Neuronal stem cell (in vitro differentiated cells): Measurements from ENCODE around the gene TREX2.

Source experiments
- DNase-seq: peaks from one replicate; pipeline ENCODE4 v3.0.0-alpha.2; 2013; ENCODE audit warnings: low spot score
- H2AFZ ChIP-seq: one replicate; pipeline ENCODE4 v1.6.1; 2013; ENCODE audit warnings: mild to moderate bottlenecking, low read length, inconsistent platforms
- H2AK5ac ChIP-seq: 2 replicates; pipeline ENCODE4 v1.6.1; 2013; ENCODE audit warnings: low read depth, mild to moderate bottlenecking, inconsistent platforms, low read length, moderate library complexity, mixed read lengths
- H2BK120ac ChIP-seq: 2 replicates; pipeline ENCODE4 v1.6.1; 2013; ENCODE audit warnings: low read depth, mild to moderate bottlenecking, inconsistent platforms, low read length, moderate library complexity, mixed read lengths
- H2BK12ac ChIP-seq: one replicate; pipeline ENCODE4 v1.6.1; 2013; ENCODE audit warnings: low read length, inconsistent platforms
- H2BK15ac ChIP-seq: 2 replicates; pipeline ENCODE4 v1.6.1; 2013; ENCODE audit warnings: mild to moderate bottlenecking, low read length, inconsistent platforms, mixed read lengths
- H2BK5ac ChIP-seq: one replicate; pipeline ENCODE4 v1.6.1; 2013; ENCODE audit warnings: inconsistent platforms, mild to moderate bottlenecking, low read length, moderate library complexity
- H3K14ac ChIP-seq: one replicate; pipeline ENCODE4 v1.6.1; 2013; ENCODE audit warnings: low read length, inconsistent platforms
- H3K18ac ChIP-seq: 2 replicates; pipeline ENCODE4 v1.6.1; 2013; ENCODE audit warnings: low read length, inconsistent platforms
- H3K23ac ChIP-seq: 2 replicates; pipeline ENCODE4 v1.6.1; 2013; ENCODE audit warnings: low read depth, mild to moderate bottlenecking, mixed read lengths, low read length, inconsistent platforms; ENCODE audit not compliant: poor library complexity
- H3K27ac ChIP-seq: replicated peaks from 3 replicates; pipeline ENCODE4 v1.5.1; 2013; ENCODE audit warnings: low read length, inconsistent platforms
- H3K27me3 ChIP-seq, 3 experiments: 2 replicates each; pipeline ENCODE4 v1.6.1; 2013; ENCODE audit warnings: low read length in 3 of 3, mild to moderate bottlenecking in 2 of 3, inconsistent platforms in 1 of 3, low read depth in 1 of 3, mixed read lengths in 1 of 3, moderate library complexity in 1 of 3; ENCODE audit not compliant: control insufficient read depth in 3 of 3, insufficient read depth in 3 of 3
- H3K36me3 ChIP-seq, 2 donors: replicated peaks in 1 of 2; 2 replicates each; pipeline ENCODE4 v1.6.1; 2013; ENCODE audit warnings: low read length in 2 of 2; ENCODE audit not compliant: control insufficient read depth in 2 of 2, insufficient read depth in 2 of 2
- H3K4ac ChIP-seq: 2 replicates; pipeline ENCODE4 v1.6.1; 2013; ENCODE audit warnings: inconsistent platforms, mild to moderate bottlenecking, low read length, moderate library complexity
- H3K4me1 ChIP-seq, 2 donors: 1 replicate in 1 of 2; 2 replicates in 1 of 2; pipeline ENCODE4 v1.6.1; 2013; ENCODE audit warnings: low read length in 2 of 2, low read depth in 1 of 2; ENCODE audit not compliant: control insufficient read depth in 2 of 2, insufficient read depth in 1 of 2
- H3K4me2 ChIP-seq: one replicate; pipeline ENCODE4 v1.6.1; 2013; ENCODE audit warnings: mild to moderate bottlenecking, low read length, inconsistent platforms; ENCODE audit not compliant: insufficient read depth, poor library complexity, severe bottlenecking
- H3K4me3 ChIP-seq, 2 donors: 2 replicates each; pipeline ENCODE4 v1.5.1; 2013; ENCODE audit warnings: low read length in 2 of 2, mild to moderate bottlenecking in 2 of 2, inconsistent platforms in 1 of 2, moderate library complexity in 1 of 2
- H3K79me1 ChIP-seq: one replicate; pipeline ENCODE4 v1.6.1; 2013; ENCODE audit warnings: low read depth, mild to moderate bottlenecking, inconsistent platforms, low read length, moderate library complexity
- H3K9ac ChIP-seq: one replicate; pipeline ENCODE4 v1.6.1; 2013; ENCODE audit warnings: mild to moderate bottlenecking, low read depth, low read length, inconsistent platforms; ENCODE audit not compliant: poor library complexity
- H3K9me3 ChIP-seq, 2 donors: replicated peaks in 1 of 2; 2 replicates each; pipeline versions ENCODE3 to v1.6.1; 2013; ENCODE audit warnings: low read length in 2 of 2, mild to moderate bottlenecking in 2 of 2, inconsistent platforms in 1 of 2, low read depth in 1 of 2, mixed read lengths in 1 of 2, moderate library complexity in 1 of 2; ENCODE audit not compliant: control insufficient read depth in 2 of 2, insufficient read depth in 1 of 2
- H4K8ac ChIP-seq: one replicate; pipeline ENCODE4 v1.6.1; 2013; ENCODE audit warnings: low read depth, mild to moderate bottlenecking, inconsistent platforms, low read length, moderate library complexity
- H4K91ac ChIP-seq: one replicate; pipeline ENCODE4 v1.6.1; 2013; ENCODE audit warnings: low read length, low read depth, mild to moderate bottlenecking, inconsistent platforms; ENCODE audit not compliant: poor library complexity
- WGBS, 2 donors: extraction: QIAGEN DNeasy Blood & Tissue Kit; methylation state at CpG; one replicate each; pipeline ENCODE4 v1.1.7; 2013; ENCODE audit warnings: missing lambda C conversion rate in 2 of 2, mixed read lengths in 1 of 2; ENCODE audit not compliant: insufficient read length in 2 of 2, insufficient replicate concordance in 1 of 2; ENCODE audit errors: extremely low coverage in 2 of 2; 5-methylcytosine and 5-hydroxymethylcytosine counted together

TREX2 gene

GRCh38 chrX:153486171-153486570 lies 40.3 kb upstream of the TREX2 start:
- H2AK5ac ChIP-seq, result no peak overlapping the region
- H3K4me2 ChIP-seq, result no peak overlapping the region
- no peak overlapping the region for H2BK5ac ChIP-seq
- H2AFZ ChIP-seq, result no peak overlapping the region
- H3K27me3 ChIP-seq, result peaks cover 0 to 36% (median 0%) of the 10 kb centered on the region in 3 experiments
- no peak overlapping the region for H3K4me3 ChIP-seq
- H2BK120ac ChIP-seq, result no peak overlapping the region
- H4K8ac ChIP-seq, result no peak overlapping the region
- H3K4me1 ChIP-seq, result peaks cover 3 to 13% of the 10 kb centered on the region in 2 donors
- no peak overlapping the region for H3K4ac ChIP-seq
- no peak overlapping the region for H3K14ac ChIP-seq
- H2BK12ac ChIP-seq, result no peak overlapping the region
- no peaks in the 10 kb centered on the region for H3K79me1 ChIP-seq
- no peak overlapping the region for H3K23ac ChIP-seq
- WGBS, 2 donors, result no CpG with 5 or more reads among the region's 10 CpGs
- H3K9ac ChIP-seq, result no peak overlapping the region
- H3K18ac ChIP-seq, result no peak overlapping the region
- H3K9me3 ChIP-seq, result no peaks in the 10 kb centered on the region
- H2BK15ac ChIP-seq, result no peak overlapping the region
- DNase-seq, result no peak
- no peaks in the 10 kb centered on the region for H3K36me3 ChIP-seq
- H3K27ac ChIP-seq, result no peak overlapping the region
- H4K91ac ChIP-seq, result no peak overlapping the region

- H4K8ac ChIP-seq, result no peak overlapping the region
- WGBS, 2 donors, result no CpG with 5 or more reads among the region's 30 CpGs
- H3K4ac ChIP-seq, result no peak overlapping the region
- H3K23ac ChIP-seq, result no peak overlapping the region
- H3K14ac ChIP-seq, result no peak overlapping the region
- H3K27ac ChIP-seq, result no peak overlapping the region
- no peak overlapping the region for H2BK12ac ChIP-seq
- H3K9ac ChIP-seq, result no peak overlapping the region
- H2BK5ac ChIP-seq, result no peak overlapping the region
- no peak overlapping the region for H3K4me3 ChIP-seq
- no peak overlapping the region for H3K18ac ChIP-seq
- no peaks in the 10 kb centered on the region for H3K36me3 ChIP-seq
- H2AK5ac ChIP-seq, result no peak overlapping the region
- H2BK15ac ChIP-seq, result no peak overlapping the region
- H3K4me1 ChIP-seq, result peaks cover 3 to 11% of the 10 kb centered on the region in 2 donors
- H3K79me1 ChIP-seq, result no peaks in the 10 kb centered on the region
- H2BK120ac ChIP-seq, result no peak overlapping the region
- no peak for DNase-seq
- no peak overlapping the region for H4K91ac ChIP-seq
- H3K4me2 ChIP-seq, result no peak overlapping the region
- no peaks in the 10 kb centered on the region for H3K9me3 ChIP-seq
- H2AFZ ChIP-seq, result no peak overlapping the region
- peaks cover 0 to 36% (median 0%) of the 10 kb centered on the region in 3 experiments for H3K27me3 ChIP-seq
These were observed 39.7 kb upstream of the TREX2 start for GRCh38 chrX:153485396-153486080.

GRCh38 chrX:153482376-153483015 lies 36.6 kb upstream of the TREX2 start:
- no peak overlapping the region for H3K4me2 ChIP-seq

GRCh38 chrX:153481043-153481442 lies 35.2 kb upstream of the TREX2 start:
- Histone ChIP-seq H2AFZ (no peak overlapping the region), H3K4me2 (no peak overlapping the region), H3K14ac (no peak overlapping the region), H2AK5ac (no peak overlapping the region), H3K4ac (no peak overlapping the region), H2BK15ac (peak overlapping the region; percentile 17), H3K4me1 (no peaks in the 10 kb centered on the region), H2BK12ac (no peak overlapping the region), H3K27ac (no peak overlapping the region), H4K8ac (no peak overlapping the region), H3K9ac (no peak overlapping the region), H2BK5ac (no peak overlapping the region), H3K23ac (no peak overlapping the region), H3K79me1 (no peaks in the 10 kb centered on the region), H3K18ac (no peak overlapping the region), H3K4me3 (no peak overlapping the region), H4K91ac (no peak overlapping the region), H3K9me3 (no peaks in the 10 kb centered on the region), H3K36me3 (no peaks in the 10 kb centered on the region), H3K27me3 (peaks cover 0 to 54% (median 2%) of the 10 kb centered on the region in 3 experiments), H2BK120ac (no peak overlapping the region)
- WGBS, 2 donors, result no CpG with 5 or more reads among the region's 13 CpGs
- no peak for DNase-seq

More at GRCh38 chrX:153482376-153483015, 36.6 kb upstream of the TREX2 start:
- Histone ChIP-seq H2AFZ (no peak overlapping the region), H2BK120ac (no peak overlapping the region), H3K4ac (no peak overlapping the region), H3K9me3 (no peaks in the 10 kb centered on the region), H3K27me3 (peaks cover 0 to 40% (median 0%) of the 10 kb centered on the region in 3 experiments), H3K4me3 (no peak overlapping the region), H2AK5ac (no peak overlapping the region), H2BK12ac (peak overlapping the region; percentile 58), H2BK15ac (no peak overlapping the region), H2BK5ac (no peak overlapping the region), H4K91ac (no peak overlapping the region), H3K9ac (no peak overlapping the region), H3K4me1 (no peaks in the 10 kb centered on the region), H4K8ac (no peak overlapping the region), H3K36me3 (no peaks in the 10 kb centered on the region), H3K23ac (no peak overlapping the region), H3K79me1 (no peaks in the 10 kb centered on the region), H3K14ac (no peak overlapping the region), H3K18ac (no peak overlapping the region), H3K27ac (no peak overlapping the region)
- no CpG with 5 or more reads among the region's 23 CpGs for WGBS, 2 donors
- no peak for DNase-seq
